Nephron progenitor cell (in vitro differentiated cells): ENCODE results near the gene ALK.

ENCODE experiments used
- DNase-seq: peaks from one replicate; pipeline ENCODE4 v3.0.0; 2021
- H3K27ac Mint-ChIP-seq: 2 replicates; pipeline ENCODE4 v1.8.0; 2021; ENCODE audit warnings: mild to moderate bottlenecking, moderate library complexity, mixed read lengths
- H3K27me3 Mint-ChIP-seq: 2 replicates; pipeline ENCODE4 v1.8.0; 2021; ENCODE audit warnings: mild to moderate bottlenecking, low read depth, mixed read lengths; ENCODE audit not compliant: poor library complexity
- H3K36me3 Mint-ChIP-seq: 2 replicates; pipeline ENCODE4 v1.8.0; 2021; ENCODE audit warnings: low read depth, mixed read lengths
- H3K4me1 Mint-ChIP-seq: 2 replicates; pipeline ENCODE4 v1.8.0; 2021; ENCODE audit warnings: mixed read lengths
- H3K4me3 Mint-ChIP-seq: 2 replicates; pipeline ENCODE4 v1.8.0; 2021; ENCODE audit warnings: mild to moderate bottlenecking, moderate library complexity, mixed read lengths
- H3K9me3 Mint-ChIP-seq: 2 replicates; pipeline ENCODE4 v1.8.0; 2021; ENCODE audit warnings: mild to moderate bottlenecking, moderate library complexity, mixed read lengths
- CTCF ChIP-seq: fragments of 200-600 bp; sonication (generic); IDR thresholded peaks from 2 replicates; pipeline ENCODE4 v1.5.0; 2021; ENCODE audit warnings: antibody characterized with exemption

Gene ALK

GRCh38 chr2:29224693-29225551 lies 696.5 kb downstream of the ALK start:
- H3K36me3 Mint-ChIP-seq: no peaks in the 10 kb centered on the region

GRCh38 chr2:29223851-29224692 lies 697.3 kb downstream of the ALK start:
- Mint-ChIP-seq H3K27me3 (peaks cover 8% of the 10 kb centered on the region), H3K36me3 (no peaks in the 10 kb centered on the region)

More at GRCh38 chr2:29224693-29225551, 696.5 kb downstream of the ALK start:
- TF ChIP-seq CTCF: no peak
- H3K27ac Mint-ChIP-seq: no peak overlapping the region
- no peak for DNase-seq
- no peak overlapping the region for H3K4me3 Mint-ChIP-seq
- H3K9me3 Mint-ChIP-seq: no peaks in the 10 kb centered on the region
- peaks cover 12% of the 10 kb centered on the region for H3K4me1 Mint-ChIP-seq
- H3K27me3 Mint-ChIP-seq: peaks cover 11% of the 10 kb centered on the region

GRCh38 chr2:29223257-29223656 lies 698.1 kb downstream of the ALK start:
- Mint-ChIP-seq H3K27me3 (peaks cover 14% of the 10 kb centered on the region), H3K27ac (no peak overlapping the region), H3K36me3 (no peaks in the 10 kb centered on the region), H3K4me1 (peaks cover 11% of the 10 kb centered on the region), H3K4me3 (no peak overlapping the region), H3K9me3 (no peaks in the 10 kb centered on the region)
- no peak for DNase-seq
- no peak for TF ChIP-seq CTCF

More at GRCh38 chr2:29223851-29224692, 697.3 kb downstream of the ALK start:
- Mint-ChIP-seq H3K27ac (no peak overlapping the region), H3K4me3 (no peak overlapping the region), H3K4me1 (peaks cover 12% of the 10 kb centered on the region), H3K9me3 (no peaks in the 10 kb centered on the region)
- no peak for TF ChIP-seq CTCF
- DNase-seq: no peak

GRCh38 chr2:29222381-29223179 lies 698.8 kb downstream of the ALK start:
- no peak overlapping the region for H3K4me3 Mint-ChIP-seq
- H3K36me3 Mint-ChIP-seq: no peaks in the 10 kb centered on the region
- H3K4me1 Mint-ChIP-seq: peaks cover 6% of the 10 kb centered on the region
- no peak overlapping the region for H3K27ac Mint-ChIP-seq
- no peaks in the 10 kb centered on the region for H3K9me3 Mint-ChIP-seq
- no peak for DNase-seq
- no peak for TF ChIP-seq CTCF
- peaks cover 14% of the 10 kb centered on the region for H3K27me3 Mint-ChIP-seq

GRCh38 chr2:29220506-29221270 lies 700.7 kb downstream of the ALK start:
- Mint-ChIP-seq H3K36me3 (no peaks in the 10 kb centered on the region), H3K27ac (no peak overlapping the region), H3K9me3 (no peaks in the 10 kb centered on the region), H3K27me3 (peaks cover 14% of the 10 kb centered on the region), H3K4me3 (no peak overlapping the region), H3K4me1 (peaks cover 3% of the 10 kb centered on the region)
- TF ChIP-seq CTCF: no peak
- DNase-seq: no peak
